22Rv1 (cell line): ENCODE data around the gene AFM.

Experiments
- CTCF ChIP-seq: fragments of 450-650 bp; IDR thresholded peaks from 2 replicates; pipeline ENCODE4 v1.5.1; 2017; ENCODE audit warnings: mild to moderate bottlenecking
- ZFX ChIP-seq: fragments of 450-650 bp; IDR thresholded peaks from 2 replicates; pipeline ENCODE4 v1.6.1; 2017; ENCODE audit warnings: antibody characterized with exemption, borderline replicate concordance

- TF ChIP-seq CTCF = no peak
- no peak for TF ChIP-seq ZFX
These were observed 40.9 kb upstream of the AFM start for GRCh38 chr4:73440653-73441052.
